Measurements from ENCODE around the gene NCAM1.

The NCAM1 gene

GRCh38 chr11:112932593-112932992, 28.6 kb upstream of the NCAM1 start:
- no peak for DNase-seq (ENCODE audit: low read depth)
- TF ChIP-seq CTCF (conservative IDR thresholded peaks at IDR 0.05; ENCODE audit: low read length): no peak
- no peak overlapping the region for H3K4me3 ChIP-seq (ENCODE audit: low read length)

DNA sequence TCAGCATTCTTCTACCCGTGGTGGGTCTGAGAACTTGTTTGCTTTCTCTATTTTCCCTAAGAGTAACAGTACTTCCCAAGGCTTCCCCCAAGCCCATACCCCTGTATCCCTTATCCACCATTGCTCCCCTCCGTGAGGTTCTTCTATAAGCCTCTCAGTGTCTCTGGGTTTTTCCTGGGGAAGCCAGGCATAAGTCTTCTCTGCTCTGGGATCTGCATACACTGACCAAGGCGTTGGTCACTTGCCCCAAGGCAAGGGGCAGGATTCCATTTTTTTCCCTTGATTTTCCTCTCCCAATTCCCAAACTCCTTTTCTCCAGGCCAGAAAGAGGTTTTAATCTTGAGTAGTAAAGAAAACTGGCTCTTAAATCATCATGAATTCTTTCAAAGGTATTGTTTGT, 27.2 kb upstream of the NCAM1 start:
- no peak for TF ChIP-seq CTCF (conservative IDR thresholded peaks at IDR 0.05; ENCODE audit: low read length)
- DNase-seq (ENCODE audit: low read depth): no peak
- H3K4me3 ChIP-seq (ENCODE audit: low read length): no peak overlapping the region

GRCh38 chr11:112941104-112941503, 20.1 kb upstream of the NCAM1 start:
- H3K4me3 ChIP-seq (ENCODE audit: low read length): no peak overlapping the region
- no peak for DNase-seq (ENCODE audit: low read depth)
- no peak for TF ChIP-seq CTCF (conservative IDR thresholded peaks at IDR 0.05; ENCODE audit: low read length)

- H3K4me3 ChIP-seq (ENCODE audit: low read length): no peak overlapping the region
- no peak for DNase-seq (ENCODE audit: low read depth)
- TF ChIP-seq CTCF (conservative IDR thresholded peaks at IDR 0.05; ENCODE audit: low read length): no peak
Observed at GRCh38 chr11:112942966-112943643, 18.1 kb upstream of the NCAM1 start.

DNA sequence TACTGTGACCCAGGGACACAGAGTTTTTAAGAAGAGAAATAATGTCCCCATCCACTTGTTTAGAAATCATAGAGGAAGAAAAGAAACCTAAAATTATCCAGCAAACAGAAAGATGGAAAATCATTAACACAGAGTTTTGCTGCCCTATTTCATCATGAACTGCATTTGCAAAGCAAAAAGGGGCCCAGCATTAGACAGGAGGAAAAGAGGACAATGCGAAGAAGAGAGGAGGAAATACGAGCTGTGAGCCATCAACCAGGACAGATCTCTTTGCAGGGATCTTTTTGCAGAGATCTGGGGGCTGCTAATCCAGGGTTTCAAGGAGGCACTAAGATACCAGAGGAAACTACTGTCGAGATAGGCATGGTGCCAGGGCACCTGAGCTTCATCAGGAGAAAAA, 14.4 kb upstream of the NCAM1 start:
- no peak for TF ChIP-seq CTCF (conservative IDR thresholded peaks at IDR 0.05; ENCODE audit: low read length)
- no peak for DNase-seq (ENCODE audit: low read depth)
- H3K4me3 ChIP-seq (ENCODE audit: low read length): no peak overlapping the region

DNA sequence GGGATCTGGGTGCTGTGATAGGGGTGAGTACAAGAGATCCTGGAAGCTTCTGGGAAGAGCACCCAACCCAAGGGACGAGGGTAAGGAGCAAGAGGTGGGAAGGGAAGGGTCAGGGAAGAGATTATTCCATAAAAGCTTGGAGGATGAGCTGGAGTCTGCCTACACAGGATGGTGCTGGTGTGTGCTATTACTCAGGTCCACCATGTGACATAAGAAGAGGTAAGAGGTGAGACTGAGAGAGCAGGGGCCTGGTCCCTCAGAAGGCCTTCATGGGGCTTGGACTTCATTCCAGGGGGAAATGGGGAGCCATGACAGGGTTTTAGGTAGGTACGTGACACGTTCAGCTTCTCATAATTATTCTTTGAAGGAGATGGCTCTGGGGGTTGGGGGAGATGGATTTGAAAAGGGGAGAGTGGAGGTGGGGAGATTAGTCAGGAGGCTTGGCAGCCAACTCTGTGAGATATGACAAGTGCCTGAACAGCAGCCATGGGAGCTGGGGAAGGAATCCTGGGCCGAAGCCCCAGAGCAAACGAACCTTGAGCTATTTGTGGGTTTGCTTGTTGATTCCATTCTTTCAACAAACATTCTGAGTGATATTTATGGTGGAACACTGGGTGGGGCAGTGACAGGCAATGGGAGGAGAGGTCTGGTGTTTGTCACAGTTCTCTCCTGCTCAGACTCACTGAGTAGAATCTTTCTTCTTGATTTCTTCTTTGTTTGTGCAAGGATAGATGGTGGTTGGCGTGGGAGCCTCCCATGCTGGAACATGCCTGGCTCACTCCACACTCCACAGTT, 11.2 kb upstream of the NCAM1 start:
- no peak overlapping the region for H3K4me3 ChIP-seq (ENCODE audit: low read length)
- DNase-seq (ENCODE audit: low read depth): no peak
- TF ChIP-seq CTCF (conservative IDR thresholded peaks at IDR 0.05; ENCODE audit: low read length): no peak

DNA sequence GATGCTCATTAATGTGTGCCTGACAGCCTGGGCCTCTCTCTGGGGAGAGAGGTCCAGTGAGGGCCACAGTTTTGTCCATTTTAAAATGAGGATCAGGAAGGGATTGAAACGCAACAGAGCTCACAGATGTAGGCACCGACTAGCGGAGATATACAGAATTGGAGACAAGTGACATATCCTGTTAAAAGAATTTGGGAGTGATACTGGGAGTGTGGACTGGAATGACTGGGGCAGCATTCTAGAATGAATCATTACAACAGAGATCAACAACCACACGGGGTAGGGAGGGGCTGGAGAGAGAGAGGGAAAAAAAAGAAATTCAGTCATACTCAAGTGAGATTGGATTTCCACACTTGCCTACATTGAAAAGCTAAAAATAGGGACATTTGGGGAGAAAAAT, 2.5 kb upstream of the NCAM1 start:
- TF ChIP-seq CTCF (conservative IDR thresholded peaks at IDR 0.05; ENCODE audit: low read length): peak; percentile 39
- no peak overlapping the region for H3K4me3 ChIP-seq (ENCODE audit: low read length)
- DNase-seq (ENCODE audit: low read depth): peak; percentile 69
